Ramos (cell line): Measurements from ENCODE around the gene PC.

Experiments used
- in situ Hi-C: fragments of 300-500 bp; cut with MboI; formaldehyde crosslinking; loops from one replicate; pipeline ENCODE4 v1.14.3; 2022; ENCODE audit warnings: low sequenced_read_pairs; ENCODE audit not compliant: unreplicated experiment

Gene PC

GRCh38 chr11:66870131-66870530, 88.1 kb downstream of the PC start:
- in situ Hi-C loops: no loop called here

- in situ Hi-C loops: no loop called here
Measured at GRCh38 chr11:66869567-66869870, 88.7 kb downstream of the PC start.

GRCh38 chr11:66868726-66869566, 89.2 kb downstream of the PC start:
- in situ Hi-C loops: no loop called here

GRCh38 chr11:66868082-66868725, 90.0 kb downstream of the PC start:
- in situ Hi-C loops: no loop called here

- in situ Hi-C loops: no loop called here
Measured at GRCh38 chr11:66867425-66868040, 90.7 kb downstream of the PC start.

GRCh38 chr11:66866511-66866986, 91.6 kb downstream of the PC start:
- in situ Hi-C loops: no loop called here

- in situ Hi-C loops: no loop called here
Measured at GRCh38 chr11:66866007-66866406, 92.2 kb downstream of the PC start.

- in situ Hi-C loops: no loop called here
Measured at GRCh38 chr11:66864924-66865697, 93.1 kb downstream of the PC start.

GRCh38 chr11:66864172-66864901, 93.8 kb downstream of the PC start:
- in situ Hi-C loops: no loop called here

GRCh38 chr11:66863428-66864125, 94.6 kb downstream of the PC start:
- in situ Hi-C loops: no loop called here

GRCh38 chr11:66862559-66863037, 95.6 kb downstream of the PC start:
- in situ Hi-C loops: no loop called here

- in situ Hi-C loops: no loop called here
Measured at GRCh38 chr11:66861774-66862558, 96.2 kb downstream of the PC start.

- in situ Hi-C loops: no loop called here
Measured at GRCh38 chr11:66861038-66861773, 97.0 kb downstream of the PC start.

GRCh38 chr11:66860449-66860831, 97.7 kb downstream of the PC start:
- in situ Hi-C loops: no loop called here

GRCh38 chr11:66859686-66860448, 98.3 kb downstream of the PC start:
- in situ Hi-C loops: no loop called here

- in situ Hi-C loops: no loop called here
Measured at GRCh38 chr11:66858939-66859685, 99.1 kb downstream of the PC start.
